ENCODE measurements around the gene BLZF1. TPM values are rescaled to one million over a fixed set of nuclear protein-coding genes. Genes with fewer than 3 reads are reported as not detected.

Gene BLZF1
- total RNA-seq, 6 donors from 2014 or later: 11.4 to 33.5 (median 23.1) TPM

- no peak overlapping the region for H3K4me3 ChIP-seq
- no peak for DNase-seq
- H3K27me3 ChIP-seq: no peaks in the 10 kb centered on the region
- no peak for TF ChIP-seq POLR2AphosphoS5 (IDR thresholded peaks at IDR 0.05)
- TF ChIP-seq CTCF (IDR thresholded peaks at IDR 0.05): no peak
- no peak for TF ChIP-seq POLR2A (IDR thresholded peaks at IDR 0.05)
- TF ChIP-seq EP300 (IDR thresholded peaks at IDR 0.05): no peak
- no peak overlapping the region for H3K27ac ChIP-seq
- no peaks in the 10 kb centered on the region for H3K4me1 ChIP-seq
- ATAC-seq (ENCODE audit: low FRiP score in 2 of 2): no peak
- no peaks in the 10 kb centered on the region for H3K9me3 ChIP-seq
- H3K36me3 ChIP-seq: no peaks in the 10 kb centered on the region
- 88 to 89% methylated on average over 5 of the region's 5 CpGs for WGBS, 2 donors
Observed at GRCh38 chr1:169421309-169421708, 53.3 kb downstream of the BLZF1 start.

GRCh38 chr1:169426174-169426705, 58.2 kb downstream of the BLZF1 start:
- no peak for DNase-seq
- Histone ChIP-seq H3K9me3 (no peaks in the 10 kb centered on the region), H3K4me1 (peaks cover 0 to 8% (median 2%) of the 10 kb centered on the region in 4 donors), H3K36me3 (no peaks in the 10 kb centered on the region), H3K27me3 (no peaks in the 10 kb centered on the region), H3K27ac (no peak overlapping the region), H3K4me3 (peak overlapping the region in 1 of 4 donors; percentile 39)
- no peak for ATAC-seq (ENCODE audit: low FRiP score in 2 of 2)
- WGBS, 2 donors: 54 to 68% methylated on average over 6 of the region's 6 CpGs
- TF ChIP-seq POLR2AphosphoS5 (IDR thresholded peaks at IDR 0.05): no peak
- TF ChIP-seq EP300 (IDR thresholded peaks at IDR 0.05): no peak
- no peak for TF ChIP-seq CTCF (IDR thresholded peaks at IDR 0.05)
- no peak for TF ChIP-seq POLR2A (IDR thresholded peaks at IDR 0.05)

- no peak within 1 kb of the TSS for H3K27ac ChIP-seq
- 2% methylated on average over 20 to 29 of the region's 29 CpGs for WGBS, 2 donors
Observed at GRCh38 chr1:169427081-169427641, 59.2 kb downstream of the BLZF1 start, which contains the start of gene CCDC181. TSS of gene CCDC181 (minus strand) at chr1:169427474. CDS start at chr1:169424927, 2,547 bp downstream.

More at GRCh38 chr1:169427081-169427641, 59.2 kb downstream of the BLZF1 start, which contains the start of gene CCDC181:
- Histone ChIP-seq H3K4me1 (peaks cover 0 to 8% (median 2%) of the 10 kb centered on the region in 4 donors), H3K9me3 (no peaks in the 10 kb centered on the region), H3K36me3 (no peaks in the 10 kb centered on the region), H3K4me3 (peak within 1 kb of the TSS; percentile 3 to 40 (median 30)), H3K27me3 (no peaks in the 10 kb centered on the region)
- peak; percentile 46 to 75 for ATAC-seq (ENCODE audit: low FRiP score in 2 of 2)
- peak; percentile 29 to 56 for DNase-seq
- TF ChIP-seq POLR2AphosphoS5 (IDR thresholded peaks at IDR 0.05): no peak
- TF ChIP-seq POLR2A (IDR thresholded peaks at IDR 0.05): no peak
- no peak for TF ChIP-seq EP300 (IDR thresholded peaks at IDR 0.05)
- TF ChIP-seq CTCF (IDR thresholded peaks at IDR 0.05): no peak

Other genes with a start within 250 kb of the BLZF1 start
- 10 to 100 TPM in 5 of 6 donors, 1 to 10 TPM in 1; 9.8 to 24.1 (median 12.1) TPM for gene NME7, start 398 bp upstream of the BLZF1 start, total RNA-seq
- gene CCDC181, start 59.3 kb downstream of the BLZF1 start, total RNA-seq: 1 to 10 TPM in 5 of 6 donors, under 1 TPM in 1; 0.29 to 6.9 (median 2.6) TPM
- 10 to 100 TPM in 5 of 6 donors, 1 to 10 TPM in 1; 8.4 to 37.1 (median 13.6) TPM for gene SLC19A2, start 117.7 kb downstream of the BLZF1 start, total RNA-seq
- gene F5, start 218.3 kb downstream of the BLZF1 start, total RNA-seq: 1 to 10 TPM in 5 of 6 donors, under 1 TPM in 1; 0.89 to 6.5 (median 2.2) TPM

Measured in upper lobe of left lung (tissue), 6 donors.